ENCODE results near the gene NPTN.
"Not testable (repeated sequence)": the region's sequence is repeated elsewhere in the genome, so short reads cannot be mapped to it uniquely, and the experiment has no call there.

The NPTN gene

DNA sequence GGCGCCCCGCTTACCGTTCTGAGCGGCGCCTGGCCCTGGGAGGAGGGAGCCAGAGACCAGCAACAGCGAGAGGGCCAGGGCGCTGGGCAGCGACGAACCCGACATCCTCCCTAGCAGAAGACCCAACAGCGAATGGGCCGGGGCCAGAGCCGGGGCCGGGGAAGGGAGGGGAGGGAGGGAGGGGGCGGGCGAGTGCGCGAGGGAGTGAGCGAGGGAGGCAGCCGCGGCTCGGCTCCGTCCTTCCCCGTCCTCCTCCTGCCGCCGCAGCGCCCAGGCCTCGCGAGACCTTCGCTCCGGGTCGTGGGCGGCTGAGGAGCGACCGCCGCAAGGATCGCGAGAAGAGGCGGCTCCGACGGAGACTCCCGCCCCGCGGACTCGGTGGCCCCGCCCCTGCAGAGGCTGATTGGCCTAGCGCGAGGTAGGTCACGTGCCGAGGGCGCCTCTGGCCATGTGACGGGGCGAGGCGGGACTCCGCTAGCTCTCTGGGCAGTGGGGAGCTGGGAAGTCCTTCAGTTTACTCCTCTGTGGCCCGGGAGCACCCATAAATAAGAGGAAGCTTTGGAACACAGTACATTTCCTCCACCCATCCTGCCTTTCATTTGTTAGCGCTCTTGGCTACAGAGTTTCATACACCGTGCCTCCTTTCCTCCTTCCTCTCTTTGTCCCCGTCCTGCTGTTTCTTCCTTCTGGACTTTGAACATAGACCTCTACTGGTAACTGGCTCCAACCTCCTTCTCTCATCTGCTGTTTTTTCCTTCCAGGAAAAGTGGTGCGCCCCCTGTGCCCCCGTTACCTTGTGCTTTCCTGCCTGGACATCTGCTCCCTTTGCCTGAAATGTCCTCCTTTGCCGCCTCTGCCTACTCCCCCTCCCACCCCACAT lies at the start of gene NPTN:
TSS of gene NPTN (minus strand) at position 279 of the 880 bp plus-strand sequence. CDS start at position 105, 174 bp downstream.
- DNase-seq (ENCODE audit: low spot score): peak; percentile 96

DNA sequence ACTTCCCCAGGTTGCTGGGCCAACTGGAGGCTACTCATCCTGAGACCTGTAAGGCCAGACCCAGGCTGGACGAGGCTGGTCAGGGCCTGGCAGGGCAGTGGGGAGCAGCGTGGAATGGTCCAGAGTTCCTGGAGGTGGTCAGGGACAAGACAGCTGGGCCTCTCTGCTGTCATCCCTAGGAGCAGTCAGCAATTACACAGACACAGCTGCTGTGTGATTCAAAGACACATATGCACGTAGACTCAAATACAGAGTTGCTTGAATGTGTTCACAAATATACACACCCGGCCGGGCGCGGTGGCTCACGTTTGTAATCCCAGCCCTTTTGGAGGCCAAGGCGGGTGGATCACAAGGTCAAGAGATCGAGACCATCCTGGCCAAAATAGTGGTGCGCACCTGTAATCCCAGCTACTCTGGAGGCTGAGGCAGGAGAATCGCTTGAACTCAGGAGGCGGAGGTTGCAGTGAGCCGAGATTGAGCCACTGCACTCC lies 49.5 kb upstream of the NPTN start:
- DNase-seq (ENCODE audit: low spot score): no peak

DNA sequence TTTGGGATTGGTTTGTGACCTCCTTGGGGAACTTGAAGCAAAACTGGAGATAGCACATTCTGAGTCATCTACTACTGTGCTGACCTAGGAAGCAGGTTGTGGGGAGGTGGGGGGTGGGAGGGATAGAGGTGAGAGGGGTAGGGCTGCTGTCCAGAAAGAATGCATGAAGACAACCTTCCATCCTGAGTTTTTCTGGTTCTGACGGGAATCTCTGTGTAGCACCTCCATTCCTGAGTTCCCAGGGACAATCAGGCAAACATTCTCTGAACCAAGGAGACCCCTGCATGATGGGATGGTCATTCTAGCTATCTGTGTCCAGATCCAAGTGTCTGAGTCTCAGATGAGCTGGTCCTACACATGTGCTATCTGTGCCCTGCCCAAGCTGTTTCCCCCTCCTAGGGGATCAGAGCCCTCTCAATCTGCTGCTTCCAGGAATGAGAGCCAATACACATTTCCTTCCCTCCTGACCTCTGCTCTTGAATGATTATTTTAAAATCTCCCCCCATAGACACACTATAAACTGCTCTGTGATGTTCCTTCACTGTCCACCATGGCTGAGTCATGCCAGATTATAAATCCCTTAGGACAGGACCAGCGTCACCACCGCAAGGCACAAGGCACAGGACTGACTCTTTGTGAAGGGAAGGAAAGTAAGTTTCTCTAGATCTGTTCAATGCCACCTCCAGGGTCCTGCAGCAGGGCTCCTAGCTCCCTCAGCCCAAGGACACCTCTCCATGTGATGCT lies 48.8 kb upstream of the NPTN start:
- no peak for DNase-seq (ENCODE audit: low spot score)

DNA sequence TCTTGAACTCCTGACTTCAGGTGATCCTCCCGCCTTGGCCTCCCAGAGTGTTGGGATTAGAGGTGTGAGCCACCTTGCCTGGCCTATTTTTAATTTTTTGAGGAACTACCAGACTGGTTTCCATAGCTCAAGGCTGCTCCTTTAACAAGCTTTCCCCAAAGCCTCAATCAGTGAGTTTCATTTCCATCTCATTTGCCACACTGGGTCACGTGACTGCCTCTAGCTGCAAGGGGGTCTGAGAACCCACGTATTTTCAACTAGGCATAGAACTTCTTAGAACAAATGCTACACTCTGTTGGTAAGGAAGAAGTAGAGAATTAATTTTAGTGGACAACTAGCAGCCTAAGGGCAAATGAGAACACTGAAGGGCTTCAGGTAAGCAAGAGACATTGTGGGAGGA lies 47.9 kb upstream of the NPTN start:
- DNase-seq (ENCODE audit: low spot score): no peak

DNA sequence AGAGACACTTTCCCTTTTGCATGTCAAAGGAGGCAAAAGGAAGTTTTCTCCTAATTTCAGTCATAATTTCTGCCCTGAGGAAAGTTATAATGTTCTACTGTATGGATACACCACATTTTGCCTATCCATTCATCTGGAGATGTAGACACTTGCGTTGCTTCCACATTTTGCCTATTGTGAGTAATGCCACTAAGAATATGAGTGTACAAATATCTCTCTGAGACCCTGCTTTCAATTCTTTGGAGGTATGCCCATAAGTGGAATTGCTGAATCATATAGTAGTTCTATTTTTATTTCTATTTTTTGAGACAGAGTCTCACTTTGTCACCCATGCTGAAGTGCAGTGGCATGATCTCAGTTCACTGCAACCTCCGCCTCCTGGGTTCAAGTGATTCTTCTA lies 47.4 kb upstream of the NPTN start:
- DNase-seq (ENCODE audit: low spot score): no peak

DNA sequence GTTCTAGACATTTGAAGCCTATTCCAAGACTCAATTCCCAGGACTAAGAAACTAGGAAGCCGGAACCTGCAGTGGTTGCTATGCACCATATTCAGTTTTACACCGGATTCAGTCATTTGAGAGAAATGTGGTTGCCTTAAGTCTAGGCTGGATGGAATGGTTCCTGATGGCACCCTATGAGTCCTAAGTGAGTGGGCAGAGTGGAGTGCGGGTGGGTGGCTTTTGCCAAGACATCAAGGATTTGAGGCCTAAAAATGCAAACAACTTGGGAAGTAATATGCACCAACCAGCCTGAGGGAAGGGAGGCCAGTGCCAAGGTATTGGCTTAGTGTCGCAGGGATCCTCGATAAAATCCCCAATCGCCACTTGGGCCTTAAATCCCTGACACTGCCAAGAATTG lies 46.8 kb upstream of the NPTN start:
- no peak for DNase-seq (ENCODE audit: low spot score)

DNA sequence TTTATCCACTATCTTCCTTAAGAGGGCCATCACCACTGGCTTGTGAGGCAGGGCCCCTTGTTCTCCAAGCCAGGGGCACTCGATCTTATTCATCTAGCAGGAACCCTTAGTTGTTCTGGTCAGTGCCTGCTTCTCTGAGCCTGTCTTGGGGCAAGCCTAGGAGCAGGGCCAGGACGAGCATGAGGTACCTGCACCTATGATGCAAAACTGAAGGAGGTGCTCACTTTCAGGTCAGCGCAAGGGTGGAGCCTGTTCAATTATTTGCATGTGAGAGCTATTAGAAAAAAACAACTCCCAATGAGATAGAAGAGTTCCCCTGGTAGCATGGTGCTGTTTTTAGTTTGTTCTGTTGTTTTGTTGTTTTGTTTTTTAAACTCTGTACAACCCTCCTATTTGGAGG lies 46.0 kb upstream of the NPTN start:
- DNase-seq (ENCODE audit: low spot score): no peak

DNA sequence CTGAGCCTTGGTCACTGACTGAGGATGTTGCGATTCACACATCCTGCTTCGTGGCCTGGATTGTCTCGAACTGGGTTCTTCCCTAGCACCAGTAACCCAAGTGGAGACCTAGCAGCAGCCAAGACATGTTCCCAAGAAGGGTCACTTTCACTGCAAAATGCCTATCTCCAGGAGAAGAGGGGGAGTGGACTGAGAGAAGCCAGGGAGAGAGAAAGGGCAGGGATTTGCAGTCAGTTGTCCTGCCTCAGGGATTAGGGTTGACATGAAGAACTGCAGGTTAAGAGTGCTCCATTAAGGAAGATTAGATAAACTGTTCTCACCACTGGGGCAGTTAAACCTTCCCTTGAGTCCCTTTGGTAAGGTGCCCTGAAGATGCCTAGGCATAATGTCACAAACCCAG lies 45.3 kb upstream of the NPTN start:
- no peak for DNase-seq (ENCODE audit: low spot score)

DNA sequence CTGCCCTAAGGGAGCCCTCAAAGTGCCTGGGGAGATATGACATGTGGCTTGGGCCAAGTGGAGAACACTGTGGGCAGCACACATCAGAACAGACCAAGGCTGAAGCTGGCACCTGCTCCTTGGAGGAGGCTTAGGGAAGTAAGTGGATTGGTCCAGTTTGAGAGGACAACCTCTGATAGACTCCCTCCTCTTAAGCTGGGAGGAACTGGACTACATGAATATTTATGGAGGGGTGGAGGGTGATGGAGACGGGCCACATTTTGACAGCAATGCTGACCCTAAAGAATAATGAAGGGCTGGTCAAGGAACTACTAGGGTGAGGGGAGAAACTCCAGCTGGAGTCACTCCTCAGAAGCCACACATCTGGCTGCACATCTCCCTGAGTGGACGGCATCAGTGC lies 44.5 kb upstream of the NPTN start:
- no peak for DNase-seq (ENCODE audit: low spot score)

DNA sequence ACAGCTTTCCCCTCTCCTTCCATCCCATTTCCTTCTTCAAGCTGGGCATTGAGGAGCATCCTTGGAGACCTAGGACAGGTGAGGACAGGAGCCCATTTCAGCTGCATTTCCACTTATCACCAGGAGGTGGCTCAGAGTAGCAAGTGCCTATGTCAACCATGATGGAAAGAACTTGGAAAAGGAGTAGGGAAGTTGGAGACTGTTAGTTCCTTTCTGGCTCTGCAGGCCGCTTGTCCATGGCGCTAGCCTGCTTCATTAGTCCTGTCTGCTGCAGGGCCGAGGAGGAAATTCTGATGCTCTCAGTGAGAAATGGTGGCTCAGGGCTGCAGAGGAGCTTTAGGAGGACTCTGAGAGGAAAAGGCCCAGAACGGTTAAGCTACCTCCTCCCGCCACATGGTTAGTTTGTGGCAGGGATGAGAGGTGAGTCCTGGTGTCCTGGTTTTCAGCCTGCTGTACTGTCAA lies 44.0 kb upstream of the NPTN start:
- DNase-seq (ENCODE audit: low spot score): peak; percentile 63

DNA sequence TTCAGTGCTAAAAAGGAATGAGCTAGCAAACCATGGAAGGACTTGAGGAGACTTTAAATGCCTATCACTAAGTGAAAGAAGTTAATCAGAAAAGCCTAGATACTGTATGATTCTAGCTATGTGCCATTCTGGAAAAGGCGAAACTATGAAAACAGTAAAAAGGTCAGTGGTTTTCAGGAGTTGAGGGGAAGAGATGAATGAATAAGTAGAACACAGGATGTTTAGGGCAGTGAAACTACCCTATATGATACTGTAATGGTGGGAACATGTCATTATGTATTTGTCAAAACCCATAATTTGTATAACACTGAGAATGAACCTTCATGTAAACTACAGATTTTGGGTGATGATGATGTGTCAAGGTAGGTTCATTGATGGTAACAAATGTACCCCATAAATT lies 41.4 kb upstream of the NPTN start:
- no peak for DNase-seq (ENCODE audit: low spot score)

DNA sequence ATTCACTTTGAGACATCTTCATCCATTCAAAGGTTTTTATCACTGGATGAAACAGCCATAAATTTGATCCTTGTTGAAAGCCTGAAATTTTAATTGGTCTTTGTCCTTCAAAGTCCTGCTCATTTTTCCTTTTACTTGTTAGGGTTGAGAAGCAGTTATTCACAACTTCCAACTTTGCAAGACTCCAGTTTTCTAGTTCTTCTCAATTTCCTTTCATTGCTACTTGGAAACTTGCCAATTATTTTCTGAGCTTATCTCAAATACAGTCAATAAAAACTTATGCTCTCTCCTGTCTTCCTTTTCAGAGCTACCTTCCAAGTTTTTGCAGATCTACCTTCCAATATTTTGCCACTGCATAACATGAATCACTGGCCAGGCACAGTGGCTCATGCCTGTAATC lies 27.3 kb upstream of the NPTN start:
- DNase-seq (ENCODE audit: low spot score): no peak

DNA sequence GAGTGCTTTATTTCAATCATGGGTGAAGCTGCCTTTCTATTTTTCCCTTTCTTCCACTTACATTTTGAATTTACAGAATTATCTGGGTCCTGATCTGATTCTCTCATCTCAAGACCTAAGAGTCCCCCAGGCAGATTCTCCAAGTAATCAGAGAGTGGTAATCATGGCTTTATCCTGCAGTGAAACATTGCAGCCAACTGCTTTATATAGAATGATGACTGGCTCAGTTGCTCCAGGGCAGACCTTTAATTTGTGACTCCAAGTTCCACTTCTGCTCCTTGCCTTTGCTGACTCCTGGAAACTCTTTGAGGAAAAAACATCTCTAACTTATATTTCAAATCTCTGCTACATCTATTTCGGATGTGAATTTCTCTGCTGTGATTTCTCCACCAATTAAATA lies 25.5 kb upstream of the NPTN start:
- no peak for DNase-seq (ENCODE audit: low spot score)

DNA sequence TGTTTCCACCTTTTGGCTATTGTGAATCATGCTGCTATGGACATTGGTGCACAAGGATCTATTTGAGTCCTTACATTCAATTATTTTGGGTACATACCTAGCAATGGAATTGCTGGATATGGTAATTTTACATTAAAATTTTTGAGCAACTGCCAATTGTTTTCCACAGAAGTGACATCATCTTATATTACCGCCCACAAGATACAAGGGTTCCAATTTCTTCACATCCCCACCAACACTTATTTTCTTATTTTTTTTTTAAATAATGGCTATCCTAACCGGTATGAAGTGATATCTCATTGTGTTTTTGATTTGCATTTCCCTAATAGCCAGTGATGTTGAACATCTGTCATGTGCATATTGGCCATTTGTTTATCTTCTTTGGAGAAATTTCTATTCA lies 22.5 kb upstream of the NPTN start:
- no peak for DNase-seq (ENCODE audit: low spot score)

DNA sequence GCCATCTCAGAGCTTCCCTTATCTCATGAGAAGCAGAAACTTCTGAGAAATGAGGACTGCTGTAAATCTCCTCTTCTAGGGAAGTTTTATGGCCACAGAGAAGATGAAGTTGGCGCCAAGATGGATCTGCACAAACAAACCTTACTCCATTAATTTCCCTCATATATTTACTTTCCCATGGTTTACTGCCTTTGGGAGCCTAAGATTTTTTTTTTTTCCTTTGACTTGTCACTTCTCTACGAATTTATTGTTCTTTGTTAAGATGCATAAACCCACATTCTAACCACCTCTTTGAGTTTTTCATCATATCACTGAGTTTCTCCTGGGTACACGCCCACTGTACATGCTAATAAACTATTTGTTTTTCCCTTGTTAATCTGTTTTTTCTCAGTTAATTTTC lies 21.5 kb upstream of the NPTN start:
- no peak for DNase-seq (ENCODE audit: low spot score)

DNA sequence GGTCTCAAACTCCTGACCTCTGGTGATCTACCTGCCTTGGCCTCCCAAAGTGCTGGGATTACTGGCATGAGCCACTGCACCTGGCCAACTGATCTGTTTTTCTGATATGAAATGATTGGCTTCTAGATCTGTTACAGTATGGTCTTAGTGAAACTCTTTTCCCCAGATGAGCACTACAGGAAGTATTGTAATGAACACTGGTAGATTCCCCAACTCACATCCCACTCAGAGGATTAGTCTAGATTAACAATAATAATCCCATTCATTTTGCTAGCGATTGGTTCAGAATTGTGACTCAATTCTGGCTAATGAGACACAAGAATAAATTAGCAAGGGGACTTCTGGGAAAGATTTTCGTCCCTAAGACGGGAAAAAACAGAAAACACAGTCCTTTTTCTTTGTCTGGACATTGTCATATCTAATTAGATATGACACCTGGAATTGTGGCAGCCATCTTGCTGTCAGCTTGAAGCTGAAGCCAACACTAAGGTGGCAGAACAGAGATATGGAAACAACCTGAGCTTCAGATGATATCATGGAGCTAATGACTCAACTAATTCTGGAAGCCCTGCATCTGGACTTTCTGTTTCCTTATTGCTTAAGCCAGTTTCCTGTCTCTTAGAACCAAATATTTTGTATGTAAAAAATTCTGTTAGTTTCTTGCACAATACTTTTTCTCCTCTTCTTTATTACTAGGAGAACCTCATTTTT lies 17.4 kb upstream of the NPTN start:
- DNase-seq (ENCODE audit: low spot score): no peak

DNA sequence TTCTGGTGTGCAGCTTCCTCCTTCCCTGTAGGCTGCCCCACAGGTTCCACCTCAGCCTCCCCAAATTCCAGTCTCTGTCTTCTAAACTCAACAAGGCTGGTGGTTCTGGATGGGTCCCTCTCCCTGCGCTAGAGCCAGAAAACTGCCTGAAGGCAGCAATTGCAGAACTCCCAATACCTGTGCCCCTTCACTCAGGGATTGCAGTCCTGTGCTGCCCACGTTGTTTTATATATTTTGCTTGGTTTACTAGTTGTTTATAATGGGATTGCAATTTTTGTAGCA lies 14.8 kb upstream of the NPTN start:
- DNase-seq (ENCODE audit: low spot score): no peak

DNA sequence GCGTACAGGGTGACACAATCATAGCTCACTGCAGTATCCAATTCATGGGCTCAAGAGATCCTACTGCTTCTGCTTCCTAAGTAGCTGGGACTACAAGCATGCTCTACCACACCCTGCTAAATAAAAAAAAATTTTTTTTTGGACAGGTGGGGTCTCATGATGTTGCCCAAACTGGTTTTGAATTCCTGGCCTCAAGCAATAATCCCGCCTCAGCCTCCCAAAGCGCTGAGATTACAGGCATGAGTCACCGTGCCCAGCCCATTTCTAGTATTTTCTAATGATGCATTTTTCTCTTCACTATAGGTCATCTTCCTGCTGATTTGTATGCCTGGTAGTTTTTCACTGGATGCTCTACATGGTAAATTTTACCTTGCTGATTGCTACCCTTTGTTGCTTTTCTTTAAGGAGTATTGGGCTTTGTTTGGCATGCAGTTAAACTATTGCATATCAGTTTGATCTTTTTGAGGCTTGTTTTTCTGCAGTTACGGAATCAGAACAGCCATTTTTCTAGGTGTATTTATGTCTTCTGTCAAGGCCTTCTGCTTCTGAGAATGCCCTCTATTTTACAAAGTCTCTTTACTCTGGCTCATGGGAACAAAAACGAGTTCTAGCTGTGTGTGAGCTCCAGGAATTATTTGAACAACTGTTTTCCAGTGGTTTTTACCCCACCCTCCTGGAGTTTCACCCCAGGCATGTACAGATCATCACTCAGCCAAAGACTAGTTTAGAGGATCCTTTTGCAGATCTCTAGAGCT lies 14.2 kb upstream of the NPTN start:
- no peak for DNase-seq (ENCODE audit: low spot score)

DNA sequence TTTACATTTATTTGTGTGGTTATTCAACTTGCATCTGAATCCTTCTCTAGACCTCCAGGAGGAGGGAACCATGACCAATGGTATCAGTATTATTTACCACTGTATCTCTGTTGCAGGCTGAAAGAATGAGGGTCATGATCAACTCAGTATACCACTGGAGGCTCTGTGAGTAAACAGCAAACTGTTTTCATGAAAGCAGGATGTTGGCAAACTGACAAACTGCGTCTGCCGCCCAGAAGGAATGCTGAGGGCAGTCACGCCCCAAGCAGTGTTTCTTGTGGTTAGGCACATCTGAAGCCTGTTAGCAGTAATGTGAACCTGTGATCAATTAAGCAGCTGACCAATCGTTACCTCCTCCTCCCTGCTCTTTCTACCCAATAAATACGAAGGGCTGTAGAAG lies 6.3 kb upstream of the NPTN start:
- DNase-seq (ENCODE audit: low spot score): not testable (repeated sequence)

DNA sequence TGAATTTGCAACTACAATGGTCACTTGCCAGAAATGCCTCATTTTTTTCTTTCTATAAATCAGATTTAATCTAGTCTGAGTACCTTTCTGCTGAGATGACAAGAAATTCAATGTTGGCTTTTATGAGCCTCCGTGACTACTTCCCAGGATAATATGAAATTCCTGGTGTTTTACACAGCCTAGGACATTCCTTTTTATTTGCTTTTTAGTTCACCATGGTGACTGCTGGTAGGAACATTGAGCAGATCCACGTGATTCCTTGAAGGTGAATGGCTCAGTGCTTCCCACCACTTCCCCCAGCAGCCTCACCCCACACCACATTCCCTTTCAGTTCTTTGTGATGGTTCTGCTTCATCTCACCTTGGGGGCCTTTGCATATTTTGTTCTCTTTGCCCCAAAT lies 4.3 kb upstream of the NPTN start:
- DNase-seq (ENCODE audit: low spot score): no peak

DNA sequence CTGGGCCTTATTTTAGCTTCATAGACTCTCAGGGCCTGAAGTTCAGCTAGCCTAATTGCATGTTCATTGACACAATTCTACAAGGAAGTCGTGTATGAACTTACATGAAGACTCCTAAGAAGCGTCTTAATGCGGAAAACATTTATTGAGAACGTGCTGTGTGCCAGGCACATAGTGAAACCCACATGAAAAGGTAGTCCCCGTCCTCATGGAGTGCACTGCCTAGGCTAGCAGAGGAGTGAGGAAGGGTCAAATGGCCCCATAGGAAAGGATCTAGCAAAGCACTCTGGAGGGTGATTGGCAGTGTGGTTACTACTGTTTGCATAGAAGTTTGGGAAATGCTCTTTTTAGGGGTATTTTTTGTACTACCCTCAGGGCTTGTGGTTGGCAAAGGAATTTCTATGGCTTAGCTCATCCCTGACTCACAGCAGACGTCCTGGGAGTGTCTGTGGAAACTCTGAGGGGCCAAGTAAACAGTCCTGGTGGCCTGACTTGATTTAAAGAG lies 854 bp upstream of the NPTN start:
- DNase-seq (ENCODE audit: low spot score): no peak

DNA sequence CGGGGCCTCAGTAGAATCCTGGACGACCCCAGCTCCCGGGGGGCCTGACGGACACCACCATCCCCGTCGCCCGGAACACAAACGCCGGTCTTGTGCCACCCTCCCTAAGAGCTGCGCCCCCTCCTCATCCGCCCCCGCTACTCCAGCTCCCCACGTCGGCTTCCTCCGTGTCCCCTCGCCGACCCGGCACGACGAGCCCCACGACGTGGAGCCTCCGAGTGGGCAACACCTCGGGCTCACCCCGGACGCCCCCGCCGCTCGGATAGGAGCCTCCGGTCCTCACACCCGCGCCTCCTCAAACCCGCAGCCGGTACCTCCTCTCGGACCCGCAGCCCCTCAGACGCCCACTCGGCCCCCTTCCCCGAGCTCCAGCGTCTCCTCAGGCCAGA lies 525 bp downstream of the NPTN start:
- DNase-seq (ENCODE audit: low spot score): no peak
